HCT116 (cell line): Measurements from ENCODE around the gene USP48. TPM values are rescaled to one million over a fixed set of nuclear protein-coding genes. Genes with fewer than 3 reads are reported as not detected.

ENCODE experiments used
- ATAC-seq: fragments of 200-7000 bp; cut with Tn5 transposase; 2 replicates; pipeline ENCODE4 v1.9.1; 2020; ENCODE audit warnings: mild to moderate bottlenecking, moderate library complexity
- BruUV-seq: library from RNA; stranded (reverse); fragments of 400-500 nt; replicated peaks from 2 replicates; lab custom pipeline; 2021; lab: Mats Ljungman, UMichigan
- CTCF ChIA-PET: fragments of 300-600 bp; sonication (Branson Sonifier 250); formaldehyde crosslinking; loops from one replicate; lab custom pipeline; 2021; ENCODE audit warnings: antibody characterized with exemption; lab: Charles Lee
- POLR2A ChIA-PET: fragments of 300-600, 350-600 bp; sonication (Branson Sonifier 250); formaldehyde crosslinking; loops from one replicate; lab custom pipeline; 2021; ENCODE audit warnings: antibody characterized with exemption; lab: Charles Lee
- RAD21 ChIA-PET, 2 experiments: fragments of 300-600 bp; sonication (Branson Sonifier 250); formaldehyde crosslinking; loops; one replicate each; lab custom pipeline; 2023; ENCODE audit warnings: low total read pairs in 2 of 2; ENCODE audit not compliant: uncharacterized antibody in 2 of 2, unreplicated experiment in 2 of 2, low non-redundant PET in 1 of 2; lab: Charles Lee
- DNase-seq: peaks from one replicate; pipeline ENCODE4 v3.0.0-alpha.2; 2010; ENCODE audit warnings: low read depth, low spot score
- H2AFZ ChIP-seq: fragments of 200-600 bp; shearing (Covaris generic), sonication (generic); 2 replicates; pipeline ENCODE4 v1.6.1; 2017; ENCODE audit warnings: low read depth, mixed run types, mixed read lengths, antibody characterized with exemption, low read length; ENCODE audit not compliant: poor library complexity, severe bottlenecking
- H3K27ac ChIP-seq: 2 replicates; pipeline ENCODE4 v1.5.1; 2012; ENCODE audit warnings: low read depth, low read length
- H3K27me3 ChIP-seq: fragments of 200-600 bp; sonication (generic); 2 replicates; pipeline ENCODE4 v1.6.1; 2016; ENCODE audit warnings: mixed run types, low read length, mixed read lengths; ENCODE audit not compliant: insufficient read depth
- H3K36me3 ChIP-seq, 2 experiments: fragments of 200-500 bp in 1 of 2; fragments of 200-600 bp in 1 of 2; sonication (Bioruptor generic) in 1 of 2; sonication (generic) in 1 of 2; 2 replicates each; pipeline versions ENCODE4 v1.5.1 to v1.6.1; 2014 to 2016; ENCODE audit warnings: low read length in 2 of 2, inconsistent platforms in 1 of 2, mixed read lengths in 1 of 2, mixed run types in 1 of 2; ENCODE audit not compliant: insufficient read depth in 2 of 2, control insufficient read depth in 1 of 2
- H3K4me1 ChIP-seq, 2 experiments: fragments of 200-600 bp in 1 of 2; sonication (generic) in 1 of 2; 2 replicates each; pipeline versions ENCODE4 v1.5.1 to v1.6.1; 2012 to 2017; ENCODE audit warnings: low read length in 2 of 2, inconsistent platforms in 1 of 2, mild to moderate bottlenecking in 1 of 2, mixed read lengths in 1 of 2, mixed run types in 1 of 2, moderate library complexity in 1 of 2; ENCODE audit not compliant: insufficient read depth in 2 of 2, control insufficient read depth in 1 of 2
- H3K4me2 ChIP-seq: fragments of 200-600 bp; sonication (generic); 2 replicates; pipeline ENCODE4 v1.6.1; 2017; ENCODE audit warnings: mixed run types, low read length, mixed read lengths
- H3K4me3 ChIP-seq, 2 experiments: fragments of 200-600 bp in 1 of 2; sonication (generic) in 1 of 2; replicated peaks in 1 of 2; 2 replicates each; pipeline ENCODE4 v1.5.1; 2011 to 2016; ENCODE audit warnings: low read length in 2 of 2, control low read depth in 1 of 2, low read depth in 1 of 2, mild to moderate bottlenecking in 1 of 2, mixed read lengths in 1 of 2, mixed run types in 1 of 2
- H3K79me2 ChIP-seq: fragments of 200-600 bp; sonication (generic); 2 replicates; pipeline ENCODE4 v1.6.1; 2017; ENCODE audit warnings: mild to moderate bottlenecking, mixed run types, low read length, moderate library complexity, mixed read lengths; ENCODE audit not compliant: insufficient read depth
- H3K9ac ChIP-seq: fragments of 200-600 bp; sonication (generic); 2 replicates; pipeline ENCODE4 v1.6.1; 2016; ENCODE audit warnings: low read length, mixed read lengths
- H3K9me2 ChIP-seq: fragments of 200-600 bp; sonication (generic), shearing (Covaris generic); 2 replicates; pipeline ENCODE4 v1.6.1; 2017; ENCODE audit warnings: mixed run types, mild to moderate bottlenecking, moderate library complexity; ENCODE audit not compliant: insufficient read depth
- H3K9me3 ChIP-seq, 2 experiments: fragments of 200-500 bp in 1 of 2; fragments of 200-600 bp in 1 of 2; sonication (Bioruptor generic) in 1 of 2; sonication (generic) in 1 of 2; 2 replicates each; pipeline ENCODE4 v1.6.1; 2014 to 2017; ENCODE audit warnings: low read length in 2 of 2, mixed read lengths in 2 of 2, inconsistent platforms in 1 of 2, low read depth in 1 of 2, mild to moderate bottlenecking in 1 of 2, mixed run types in 1 of 2, moderate library complexity in 1 of 2; ENCODE audit not compliant: control insufficient read depth in 1 of 2, insufficient read depth in 1 of 2
- H4K20me1 ChIP-seq: fragments of 200-600 bp; sonication (generic), shearing (Covaris generic); 2 replicates; pipeline ENCODE4 v1.6.1; 2017; ENCODE audit warnings: mixed run types, mild to moderate bottlenecking, moderate library complexity; ENCODE audit not compliant: insufficient read depth
- ATF3 ChIP-seq: IDR thresholded peaks from 2 replicates; pipeline ENCODE4 v1.6.1; 2012
- CBX3 ChIP-seq: IDR thresholded peaks from 2 replicates; pipeline ENCODE4 v1.6.1; 2012; ENCODE audit warnings: low read depth
- ELF1 ChIP-seq: IDR thresholded peaks from 2 replicates; pipeline ENCODE4 v1.6.1; 2012; ENCODE audit warnings: low read depth, borderline replicate concordance
- EZH2phosphoT487 ChIP-seq: fragments of 200-600 bp; IDR thresholded peaks from 2 replicates; pipeline ENCODE4 v1.6.1; 2018; ENCODE audit warnings: antibody characterized with exemption, borderline replicate concordance
- FOSL1 ChIP-seq: IDR thresholded peaks from 2 replicates; pipeline ENCODE4 v1.6.1; 2012; ENCODE audit warnings: low read depth
- POLR2A ChIP-seq: IDR thresholded peaks from 2 replicates; pipeline ENCODE4 v1.7.0; 2011; ENCODE audit warnings: borderline replicate concordance; ENCODE audit not compliant: insufficient read depth, insufficient read length; ENCODE audit errors: extremely low read depth
- POLR2AphosphoS5 ChIP-seq: IDR thresholded peaks from 2 replicates; pipeline ENCODE4 v1.6.1; 2011; ENCODE audit warnings: mild to moderate bottlenecking, low read depth, low read length, moderate library complexity
- RAD21 ChIP-seq: IDR thresholded peaks from 2 replicates; pipeline ENCODE4 v1.6.1; 2012; ENCODE audit warnings: low read depth, mild to moderate bottlenecking
- SIN3A ChIP-seq: IDR thresholded peaks from 2 replicates; pipeline ENCODE4 v1.6.1; 2012; ENCODE audit warnings: low read depth
- SP1 ChIP-seq: IDR thresholded peaks from 2 replicates; pipeline ENCODE4 v1.6.1; 2012; ENCODE audit warnings: low read depth
- SRF ChIP-seq: IDR thresholded peaks from 2 replicates; pipeline ENCODE4 v1.6.1; 2012; ENCODE audit warnings: low read depth
- TCF7L2 ChIP-seq: IDR thresholded peaks from 2 replicates; pipeline ENCODE4 v1.7.0; 2011; ENCODE audit warnings: borderline replicate concordance, inconsistent platforms; ENCODE audit not compliant: insufficient read depth, insufficient read length; ENCODE audit errors: extremely low read depth
- YY1 ChIP-seq: IDR thresholded peaks from 2 replicates; pipeline ENCODE4 v1.6.1; 2011; ENCODE audit warnings: low read length, low read depth, moderate library complexity, mild to moderate bottlenecking; ENCODE audit not compliant: insufficient replicate concordance; ENCODE audit errors: extremely low read depth
- ZBTB33 ChIP-seq: IDR thresholded peaks from 2 replicates; pipeline ENCODE4 v1.6.1; 2011; ENCODE audit warnings: mild to moderate bottlenecking, low read length, moderate library complexity; ENCODE audit not compliant: insufficient replicate concordance; ENCODE audit errors: extremely low read depth
- ZNF274 ChIP-seq: fragments of 200-500 bp; sonication (Bioruptor generic); IDR thresholded peaks from 2 replicates; pipeline ENCODE4 v1.6.1; 2014; ENCODE audit warnings: mild to moderate bottlenecking, low read depth, low read length, inconsistent platforms
- intact Hi-C: fragments of 100-400 bp; cut with micrococcal nuclease; formaldehyde crosslinking; loops from 2 replicates; pipeline ENCODE4 v1.10.0; 2022
- total RNA-seq: library from RNA; stranded (reverse); gene quantifications from one replicate; pipeline ENCODE4 v1.2.1, GENCODE V29; 2021; ENCODE audit not compliant: unreplicated experiment

Gene USP48
- total RNA-seq, 1 experiment from 2014 or later: 54.8 TPM

GRCh38 chr1:21824926-21825325 lies 42.0 kb upstream of the USP48 start:
- Histone ChIP-seq H2AFZ (no peak overlapping the region), H3K9ac (no peak overlapping the region), H3K79me2 (no peaks in the 10 kb centered on the region), H3K4me1 (no peaks in the 10 kb centered on the region), H3K27me3 (no peaks in the 10 kb centered on the region), H3K36me3 (no peaks in the 10 kb centered on the region; a peak in 1 of 4 replicates)
- RAD21 ChIA-PET: no interaction called here
- intact Hi-C loops: no loop called here
- BruUV-seq: no TSS peak
- TF ChIP-seq EZH2phosphoT487 (no peak), ZNF274 (no peak), ZBTB33 (no peak), ATF3 (no peak), FOSL1 (no peak), POLR2AphosphoS5 (no peak), SP1 (no peak), CBX3 (no peak), SRF (no peak), YY1 (no peak), SIN3A (no peak), POLR2A (no peak), ELF1 (no peak), TCF7L2 (no peak), RAD21 (no peak)
- TF ChIP-seq, all 23 proteins: peak for 0
- H3K4me3 ChIP-seq: no peak overlapping the region
- no peak overlapping the region for H3K27ac ChIP-seq
- H3K4me2 ChIP-seq: no peak overlapping the region
- H3K9me3 ChIP-seq: no peaks in the 10 kb centered on the region
- H4K20me1 ChIP-seq: no peaks in the 10 kb centered on the region
- DNase-seq: no peak
- ChIA-PET POLR2A (no interaction called here), CTCF (no interaction called here)
- no peaks in the 10 kb centered on the region for H3K9me2 ChIP-seq
- ATAC-seq: no peak
